ENCODE measurements around the gene POR. TPM values are rescaled to one million over a fixed set of nuclear protein-coding genes. Genes with fewer than 3 reads are reported as not detected.
"Not testable (repeated sequence)": the region's sequence is repeated elsewhere in the genome, so short reads cannot be mapped to it uniquely, and the experiment has no call there.

Gene POR
- total RNA-seq, 1 experiment from 2014 or later, result 53.4 TPM

GRCh38 chr7:75883265-75883824 lies 31.6 kb upstream of the POR start:
- not testable (repeated sequence) for DNase-seq (ENCODE audit: extremely low read depth, low read depth)

DNA sequence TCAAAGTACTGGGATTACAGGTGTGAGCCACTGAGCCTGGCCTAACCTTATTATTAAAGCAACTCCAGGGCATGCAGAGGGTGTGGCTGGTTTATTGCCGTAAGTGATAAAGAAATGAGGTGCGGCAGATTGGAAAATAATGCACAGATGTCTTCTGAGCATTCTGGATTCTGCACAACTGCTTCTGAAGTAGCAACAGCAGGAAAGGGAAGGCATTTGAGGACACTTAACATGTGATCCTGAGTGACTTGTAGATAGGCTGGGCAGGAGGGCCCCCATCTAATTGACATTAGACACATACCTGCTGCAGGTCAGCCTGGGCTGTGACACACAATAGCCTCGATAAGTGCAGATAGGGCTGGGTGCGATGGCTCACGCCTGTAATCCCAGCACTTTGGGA lies 30.5 kb upstream of the POR start:
- DNase-seq (ENCODE audit: extremely low read depth, low read depth), result no peak

GRCh38 chr7:75885036-75885435 lies 29.9 kb upstream of the POR start:
- DNase-seq (ENCODE audit: extremely low read depth, low read depth), result no peak

GRCh38 chr7:75887669-75888369 lies 27.1 kb upstream of the POR start:
- no peak for DNase-seq (ENCODE audit: extremely low read depth, low read depth)

- no peak for DNase-seq (ENCODE audit: extremely low read depth, low read depth)
Observed at GRCh38 chr7:75888464-75889222, 26.3 kb upstream of the POR start.

GRCh38 chr7:75889223-75889825 lies 25.6 kb upstream of the POR start:
- DNase-seq (ENCODE audit: extremely low read depth, low read depth), result no peak

DNA sequence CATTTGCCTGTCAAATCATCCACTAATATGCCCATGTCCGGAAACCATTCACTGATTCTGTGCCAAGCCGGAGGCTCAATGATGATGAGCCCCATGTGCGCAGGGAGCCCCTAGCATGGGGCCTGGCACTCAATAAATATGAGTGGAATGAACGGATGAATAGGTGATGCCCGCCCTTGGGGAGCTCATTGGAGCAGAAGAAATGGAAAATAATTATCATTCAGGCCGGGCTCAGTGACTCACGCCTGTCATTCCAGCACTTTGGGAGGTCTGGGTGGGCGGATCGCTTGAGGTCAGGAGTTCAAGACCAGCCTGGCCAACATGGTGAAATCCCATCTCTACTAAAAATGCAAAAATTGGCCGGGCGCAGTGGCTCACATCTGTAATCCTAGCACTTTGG lies 25.1 kb upstream of the POR start:
- no peak for DNase-seq (ENCODE audit: extremely low read depth, low read depth)

DNA sequence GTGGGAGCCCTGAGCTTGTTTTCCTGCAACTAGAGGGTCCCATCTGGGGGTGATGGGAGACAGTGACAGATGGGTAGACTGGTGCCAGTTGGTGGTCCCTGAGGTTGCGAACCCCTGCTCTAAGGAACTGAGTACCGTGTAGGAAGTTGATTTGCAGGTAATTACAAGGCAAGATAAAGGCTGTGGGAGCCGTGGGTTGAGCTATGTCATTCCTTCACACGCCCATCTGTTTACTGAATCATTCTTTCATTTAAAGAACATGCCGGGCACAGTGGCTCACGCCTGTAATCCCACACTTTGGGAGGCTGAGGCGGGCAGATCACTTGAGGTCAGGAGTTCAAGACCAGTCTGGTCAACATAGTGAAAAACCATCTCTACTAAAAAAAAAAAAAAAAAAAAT lies 23.7 kb upstream of the POR start:
- DNase-seq (ENCODE audit: extremely low read depth, low read depth), result not testable (repeated sequence)

DNA sequence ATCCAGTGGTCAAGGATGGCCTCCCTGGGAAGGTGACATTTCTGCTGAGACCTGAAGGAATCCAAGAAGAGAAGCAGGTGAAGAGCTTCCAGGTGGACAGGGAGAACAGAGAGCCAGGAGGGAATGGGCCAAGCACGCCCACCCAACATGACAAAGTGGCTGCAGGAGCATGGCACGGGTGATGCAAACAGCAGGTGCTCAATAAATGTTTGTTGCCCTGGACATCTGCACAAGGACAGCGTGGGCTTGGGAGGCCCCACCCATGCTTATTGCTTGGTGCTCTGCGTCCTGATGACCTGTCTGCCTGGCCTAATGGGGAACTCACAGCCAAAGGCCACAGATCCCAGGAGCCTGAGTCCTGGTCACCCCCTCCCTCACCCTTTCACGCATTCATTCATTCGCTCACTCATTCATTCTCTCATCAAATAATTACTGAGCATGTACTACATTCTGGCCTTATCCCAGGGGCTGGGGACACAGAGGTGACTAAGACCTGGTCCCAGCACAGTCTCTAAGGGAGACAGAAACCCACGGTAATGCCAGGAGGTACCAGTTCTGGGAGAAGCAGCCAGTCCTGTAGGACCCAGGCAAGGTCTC lies 23.0 kb upstream of the POR start:
- no peak for DNase-seq (ENCODE audit: extremely low read depth, low read depth)

DNA sequence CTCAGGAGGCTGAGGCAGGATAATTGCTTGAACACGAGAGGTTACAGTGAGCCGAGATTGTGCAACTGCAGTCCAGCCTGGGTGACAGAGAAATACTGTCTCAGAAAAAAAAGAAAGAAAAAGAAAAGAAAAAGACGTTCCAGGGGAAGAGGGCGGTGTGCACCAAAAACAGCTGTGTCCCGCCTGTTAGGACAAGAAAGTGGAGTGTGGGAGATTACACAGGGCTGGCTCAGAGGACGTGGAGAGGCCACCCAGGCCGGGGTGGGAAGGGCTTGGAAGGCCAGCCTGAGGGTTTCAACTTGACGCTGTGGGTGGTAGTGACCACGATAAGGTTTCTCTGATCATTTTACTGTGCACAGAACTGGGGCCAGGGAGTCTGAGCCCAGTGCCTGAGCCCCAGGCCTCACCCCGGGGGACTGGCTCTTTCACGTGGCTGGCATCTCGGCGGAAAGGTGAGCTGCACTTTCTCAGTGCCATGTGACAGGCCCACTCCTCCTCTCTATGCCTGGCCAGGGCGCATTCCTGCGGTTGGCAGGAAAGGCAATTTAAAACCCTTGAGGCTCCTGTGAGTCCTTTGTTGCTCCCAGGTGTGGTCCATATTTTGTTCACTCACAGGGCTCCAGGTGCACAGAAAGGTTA lies 22.2 kb upstream of the POR start:
- no peak for DNase-seq (ENCODE audit: extremely low read depth, low read depth)

GRCh38 chr7:75896803-75897327 lies 18.1 kb upstream of the POR start:
- DNase-seq (ENCODE audit: extremely low read depth, low read depth), result no peak

GRCh38 chr7:75900617-75901315 lies 14.2 kb upstream of the POR start:
- no peak for DNase-seq (ENCODE audit: extremely low read depth, low read depth)

- DNase-seq (ENCODE audit: extremely low read depth, low read depth), result no peak
Observed at GRCh38 chr7:75905785-75906604, 9.0 kb upstream of the POR start.

- no peak for DNase-seq (ENCODE audit: extremely low read depth, low read depth)
Observed at GRCh38 chr7:75906991-75907667, 7.8 kb upstream of the POR start.

DNA sequence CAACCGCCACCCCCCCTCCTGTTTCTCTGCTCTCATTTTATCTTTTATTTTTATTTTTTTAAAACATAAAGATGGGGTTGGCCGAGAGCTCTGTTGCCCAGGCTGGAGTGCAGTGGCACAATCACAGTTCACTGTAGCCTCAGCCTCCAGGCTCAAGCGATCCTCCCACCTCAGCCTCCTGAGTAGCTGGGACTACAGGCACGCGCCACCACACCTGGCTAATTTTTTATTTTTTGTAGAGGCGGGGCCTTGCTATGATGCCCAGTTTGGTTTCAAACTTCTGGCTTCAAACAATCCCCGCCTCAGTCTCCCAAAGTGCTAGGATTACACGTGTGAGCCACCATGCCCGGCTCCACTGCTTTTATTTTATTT lies 7.3 kb upstream of the POR start:
- not testable (repeated sequence) for DNase-seq (ENCODE audit: extremely low read depth, low read depth)

DNA sequence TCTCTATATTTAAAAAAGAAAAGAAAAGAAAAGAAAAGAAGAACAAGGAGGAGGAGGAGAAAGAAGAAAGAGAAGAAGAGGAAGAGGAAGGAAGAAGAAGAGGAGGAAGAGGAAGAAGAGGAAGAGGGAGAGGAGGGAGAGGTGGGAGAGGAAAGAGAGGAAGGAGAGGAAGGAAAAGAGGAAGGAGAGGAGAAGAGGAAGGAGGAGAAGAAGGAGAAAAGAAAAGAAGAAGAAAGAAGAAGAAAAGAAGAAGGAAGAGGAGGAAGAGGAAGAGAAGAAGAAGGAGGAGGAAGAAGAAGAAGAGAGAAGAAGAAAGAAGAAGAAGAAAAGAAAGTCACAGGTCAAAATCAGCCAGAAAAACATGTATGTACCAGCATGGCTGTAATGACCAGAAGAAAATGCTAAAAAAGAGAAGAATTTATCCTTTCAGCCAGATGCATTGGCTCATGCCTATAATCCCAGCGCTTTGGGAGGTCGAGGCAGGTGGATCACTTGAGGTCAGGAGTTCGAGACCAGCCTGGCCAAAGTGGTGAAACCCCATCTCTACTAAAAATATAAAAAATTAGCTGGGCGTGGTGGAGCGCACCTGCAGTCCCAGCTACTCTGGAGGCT lies 5.3 kb upstream of the POR start:
- DNase-seq (ENCODE audit: extremely low read depth, low read depth), result no peak

- not testable (repeated sequence) for DNase-seq (ENCODE audit: extremely low read depth, low read depth)
Observed at GRCh38 chr7:75911186-75911585, 3.8 kb upstream of the POR start.

- DNase-seq (ENCODE audit: extremely low read depth, low read depth), result no peak
Observed at GRCh38 chr7:75913437-75913836, 1.5 kb upstream of the POR start.
